K562 (cell line): ENCODE results near the gene RBM20. TPM values are rescaled to one million over a fixed set of nuclear protein-coding genes. Genes with fewer than 3 reads are reported as not detected.
A peak's percentile ranks its signal among the peaks of the same experiment; 100 is the strongest.

Experiments
- HDAC2 ChIP-seq: fragments of 450-650 bp; IDR thresholded peaks from 2 replicates; pipeline ENCODE4 v1.6.1; 2016; ENCODE audit warnings: mild to moderate bottlenecking
- NFIC ChIP-seq: fragments of 450-650 bp; IDR thresholded peaks from 2 replicates; pipeline ENCODE4 v1.6.1; 2017; ENCODE audit warnings: mild to moderate bottlenecking, inconsistent platforms
- NUFIP1 ChIP-seq: fragments of 450-650 bp; IDR thresholded peaks from 2 replicates; pipeline ENCODE4 v1.6.1; 2018; ENCODE audit not compliant: partially characterized antibody
- POLR3A ChIP-seq: IDR thresholded peaks from 2 replicates; pipeline ENCODE4 v1.6.1; 2011; ENCODE audit warnings: borderline replicate concordance, mild to moderate bottlenecking, moderate library complexity; ENCODE audit not compliant: insufficient read length, insufficient read depth; ENCODE audit errors: extremely low read depth
- SLC30A9 ChIP-seq: fragments of 250-450 bp; sonication (Bioruptor Pico); IDR thresholded peaks from 2 replicates; pipeline ENCODE4 v1.8.0; 2022; ENCODE audit warnings: mild to moderate bottlenecking, moderate library complexity
- TARDBP ChIP-seq: fragments of 450-650 bp; IDR thresholded peaks from 2 replicates; pipeline ENCODE4 v1.6.1; 2016
- ZNF184 ChIP-seq: sonication (generic); formaldehyde crosslinking; IDR thresholded peaks from 2 replicates; pipeline ENCODE4 v1.5.0; 2020; ENCODE audit warnings: missing genetic modification reagents
- ZNF253 ChIP-seq: fragments of 250-450 bp; sonication (Bioruptor Pico); conservative IDR thresholded peaks from 2 replicates; pipeline ENCODE4 v1.6.1; 2021; ENCODE audit warnings: mild to moderate bottlenecking
- ZNF639 ChIP-seq, 2 experiments: fragments of 200-800 bp in 1 of 2; sonication (Bioruptor generic) in 1 of 2; sonication (generic) in 1 of 2; formaldehyde crosslinking in 1 of 2; IDR thresholded peaks in 1 of 2; conservative IDR thresholded peaks in 1 of 2; 2 replicates each; pipeline versions ENCODE4 v1.5.0 to v1.6.1; 2016 to 2020; ENCODE audit warnings: missing compliant biosample characterization in 1 of 2, missing genetic modification characterization in 1 of 2, missing genetic modification reagents in 1 of 2
- polyA plus RNA-seq, 8 experiments: library from polyadenylated mRNA; depleted of rRNA in 4 of 8; stranded (reverse) in 5 of 8; unstranded in 3 of 8; fragments of >200 nt; fragmentation: Nextera tagmentation in 2 of 8; fragmentation: Illumina TruSeq in 1 of 8; extraction: Ambion mirVana in 2 of 8; extraction: Trizol in 1 of 8; gene quantifications; 2 replicates each; pipeline versions ENCODE4 v1.2.1 to v1.2.3, GENCODE V29; 2011 to 2014; ENCODE audit warnings: inconsistent platforms in 1 of 8, missing spikeins in 1 of 8
- total RNA-seq, 7 experiments: library from RNA; depleted of rRNA in 6 of 7; stranded (reverse); fragments of >200 nt in 6 of 7; fragmentation: Illumina TruSeq in 2 of 7; extraction: Trizol in 2 of 7; gene quantifications; 2 replicates each; pipeline versions ENCODE4 v1.2.1 to v1.2.3, GENCODE V29; 2011 to 2021; ENCODE audit warnings: low replicate concordance in 1 of 7
- TF ChIP-seq, protein P1 (sequence below), 3 experiments: fragments of 200-800 bp in 1 of 3; sonication (Bioruptor generic) in 1 of 3; sonication (generic) in 1 of 3; formaldehyde crosslinking in 1 of 3; IDR thresholded peaks; 2 replicates each; pipeline versions ENCODE4 v1.6.1 to v1.8.0; 2016 to 2022; ENCODE audit warnings: mild to moderate bottlenecking in 2 of 3, missing compliant biosample characterization in 2 of 3, missing genetic modification characterization in 2 of 3, missing genetic modification reagents in 1 of 3
- TF ChIP-seq, protein P2 (sequence below): fragments of 250-450 bp; sonication (Bioruptor Pico); IDR thresholded peaks from 2 replicates; pipeline ENCODE4 v1.9.0; 2021; ENCODE audit warnings: mild to moderate bottlenecking
- TF ChIP-seq, protein P3 (sequence below): fragments of 250-450 bp; sonication (Bioruptor Pico); IDR thresholded peaks from 2 replicates; pipeline ENCODE4 v1.8.0; 2021; ENCODE audit warnings: moderate library complexity, mild to moderate bottlenecking, inconsistent platforms

Gene RBM20
- total and polyA plus RNA-seq, 9 of the 15 experiments (the other 6 are each of a cell fraction or from before 2014, with no cell fraction given), result 0.63 to 5.7 (median 3.2) TPM

DNA sequence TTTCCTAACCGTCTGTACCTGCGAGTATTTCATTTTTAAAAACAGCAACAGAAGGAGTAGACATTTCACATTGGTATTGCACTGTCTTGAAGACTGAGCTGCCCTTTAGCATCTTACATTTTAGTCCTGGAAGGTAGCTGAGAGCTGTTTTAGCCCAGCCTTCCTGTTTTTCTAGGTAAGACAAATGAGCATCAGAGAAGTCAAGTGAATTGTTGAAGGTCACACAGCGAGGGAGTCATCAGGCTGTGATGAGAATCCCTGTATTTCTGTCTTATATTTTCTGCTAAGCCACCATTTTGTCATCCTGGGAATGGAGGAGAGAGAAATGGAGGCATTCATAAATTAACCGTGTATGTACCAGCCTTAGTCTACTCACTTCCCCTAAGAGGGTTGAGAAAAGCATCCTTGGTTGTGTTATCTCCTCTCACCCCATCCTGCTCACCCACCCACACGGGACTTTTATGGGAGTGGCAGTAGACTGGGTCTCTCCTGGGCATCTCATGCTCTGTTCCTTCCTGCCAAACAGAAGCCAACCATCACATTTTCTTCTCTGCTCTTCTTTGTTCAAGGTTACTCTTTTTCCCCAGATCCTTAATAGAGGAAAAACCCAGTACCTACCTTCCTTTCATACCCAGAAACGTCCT, 8.5 kb downstream of the RBM20 start (continued):
- TF ChIP-seq NFIC (no peak), NUFIP1 (no peak), ZNF253 (CRISPR knock-in tag) (no peak), SLC30A9 (CRISPR knock-in tag) (no peak), HDAC2 (peak; percentile 46; the same call in 1 of the 2 replicates), ZNF184 (CRISPR knock-in tag) (no peak), TARDBP (no peak), ZNF639 (CRISPR knock-in tag; conservative IDR thresholded peaks at IDR 0.05 in 1 of 2, IDR thresholded peaks at IDR 0.05 in 1 of 2) (no peak), POLR3A (no peak)
- TF ChIP-seq, protein P1, sequence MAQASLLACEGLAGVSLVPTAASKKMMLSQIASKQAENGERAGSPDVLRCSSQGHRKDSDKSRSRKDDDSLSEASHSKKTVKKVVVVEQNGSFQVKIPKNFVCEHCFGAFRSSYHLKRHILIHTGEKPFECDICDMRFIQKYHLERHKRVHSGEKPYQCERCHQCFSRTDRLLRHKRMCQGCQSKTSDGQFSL (CRISPR knock-in tag; IDR thresholded peaks at IDR 0.05), result no peak
- TF ChIP-seq, protein P1 (tag; IDR thresholded peaks at IDR 0.05), result no peak
- TF ChIP-seq, protein P2, sequence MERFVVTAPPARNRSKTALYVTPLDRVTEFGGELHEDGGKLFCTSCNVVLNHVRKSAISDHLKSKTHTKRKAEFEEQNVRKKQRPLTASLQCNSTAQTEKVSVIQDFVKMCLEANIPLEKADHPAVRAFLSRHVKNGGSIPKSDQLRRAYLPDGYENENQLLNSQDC (CRISPR knock-in tag), result no peak
- TF ChIP-seq, protein P3, sequence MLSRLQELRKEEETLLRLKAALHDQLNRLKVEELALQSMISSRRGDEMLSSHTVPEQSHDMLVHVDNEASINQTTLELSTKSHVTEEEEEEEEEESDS, result no peak
